ENCODE measurements around the gene RAPGEF5.

Gene RAPGEF5

DNA sequence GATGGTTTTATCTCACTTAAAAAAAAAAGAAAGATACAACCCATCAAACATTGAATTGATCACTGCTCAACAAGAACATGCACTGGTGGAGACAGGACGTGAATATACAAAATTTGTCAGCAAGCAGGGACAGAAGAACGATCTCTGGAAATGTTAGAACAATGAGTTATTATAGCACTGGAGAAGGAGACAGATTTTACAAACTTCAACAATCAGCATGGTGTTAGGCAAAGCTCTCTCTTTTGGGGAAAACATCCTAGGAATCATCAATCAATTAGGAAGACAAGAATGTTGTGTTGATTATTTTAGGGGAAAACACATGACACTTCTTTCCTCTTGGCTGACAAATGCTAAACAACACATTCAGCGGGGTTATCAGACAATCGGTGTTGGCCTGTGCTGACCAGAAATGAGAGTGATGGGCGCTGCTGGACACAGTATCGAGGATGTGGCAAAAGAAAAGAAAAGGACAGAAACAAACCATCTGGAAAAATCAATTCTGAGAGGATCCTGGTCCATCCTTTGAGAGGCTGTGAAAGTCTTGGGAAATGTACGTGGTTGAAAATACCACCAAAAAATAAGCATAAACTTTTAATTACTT is 103.9 kb downstream of the RAPGEF5 start:
- H3K9me3 ChIP-seq (ENCODE audit: severe bottlenecking): no peaks in the 10 kb centered on the region
- no peak for DNase-seq
- H3K27ac ChIP-seq: no peak overlapping the region
- H3K27me3 ChIP-seq (ENCODE audit: insufficient read depth, low read depth, severe bottlenecking): no peaks in the 10 kb centered on the region
- no peak for TF ChIP-seq CTCF (IDR thresholded peaks at IDR 0.05; ENCODE audit: low read depth, low read length)
- no peak overlapping the region for H3K4me3 ChIP-seq (ENCODE audit: low read depth, low read length)
- H3K36me3 ChIP-seq: no peaks in the 10 kb centered on the region

GRCh38 chr7:22252016-22252415 is 104.9 kb downstream of the RAPGEF5 start:
- TF ChIP-seq CTCF (IDR thresholded peaks at IDR 0.05; ENCODE audit: low read depth, low read length): no peak
- H3K27ac ChIP-seq: no peak overlapping the region
- H3K27me3 ChIP-seq (ENCODE audit: insufficient read depth, low read depth, severe bottlenecking): no peaks in the 10 kb centered on the region
- no peaks in the 10 kb centered on the region for H3K9me3 ChIP-seq (ENCODE audit: severe bottlenecking)
- no peak for DNase-seq
- no peaks in the 10 kb centered on the region for H3K36me3 ChIP-seq
- H3K4me3 ChIP-seq (ENCODE audit: low read depth, low read length): no peak overlapping the region

DNA sequence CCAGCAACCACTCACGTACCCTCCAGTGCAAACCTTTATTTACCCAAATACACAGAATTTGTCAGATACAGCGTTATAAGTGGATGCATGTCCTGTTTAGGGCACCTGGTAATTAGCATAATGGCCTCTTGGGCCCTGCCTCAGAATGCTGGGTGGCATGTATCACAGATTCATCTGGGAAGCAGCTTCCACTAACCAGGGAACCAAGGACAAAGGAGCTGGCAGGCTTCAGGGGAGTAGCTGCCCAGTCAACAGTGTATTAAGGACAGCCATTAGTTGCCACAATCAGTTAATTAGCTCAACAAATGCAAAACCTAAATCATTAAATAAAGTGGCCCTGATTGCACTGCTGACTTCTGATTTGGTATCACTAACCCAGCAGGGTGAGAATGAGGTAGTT is 105.7 kb downstream of the RAPGEF5 start:
- Histone ChIP-seq H3K36me3 (no peaks in the 10 kb centered on the region), H3K9me3 (ENCODE audit: severe bottlenecking) (no peaks in the 10 kb centered on the region), H3K27ac (no peak overlapping the region), H3K4me3 (ENCODE audit: low read depth, low read length) (no peak overlapping the region), H3K27me3 (ENCODE audit: insufficient read depth, low read depth, severe bottlenecking) (no peaks in the 10 kb centered on the region)
- DNase-seq: no peak
- no peak for TF ChIP-seq CTCF (IDR thresholded peaks at IDR 0.05; ENCODE audit: low read depth, low read length)

- no peaks in the 10 kb centered on the region for H3K9me3 ChIP-seq (ENCODE audit: severe bottlenecking)
- no peak for TF ChIP-seq CTCF (IDR thresholded peaks at IDR 0.05; ENCODE audit: low read depth, low read length)
- H3K4me3 ChIP-seq (ENCODE audit: low read depth, low read length): no peak overlapping the region
- DNase-seq: no peak
- no peak overlapping the region for H3K27ac ChIP-seq
- no peaks in the 10 kb centered on the region for H3K27me3 ChIP-seq (ENCODE audit: insufficient read depth, low read depth, severe bottlenecking)
- H3K36me3 ChIP-seq: no peaks in the 10 kb centered on the region
These were observed 106.6 kb downstream of the RAPGEF5 start for GRCh38 chr7:22250390-22250789.

GRCh38 chr7:22248111-22248809 is 108.7 kb downstream of the RAPGEF5 start:
- Histone ChIP-seq H3K36me3 (no peaks in the 10 kb centered on the region; the same call in 1 of the 2 replicates), H3K9me3 (ENCODE audit: severe bottlenecking) (no peaks in the 10 kb centered on the region), H3K27ac (no peak overlapping the region), H3K4me3 (ENCODE audit: low read depth, low read length) (no peak overlapping the region), H3K27me3 (ENCODE audit: insufficient read depth, low read depth, severe bottlenecking) (no peaks in the 10 kb centered on the region)
- no peak for TF ChIP-seq CTCF (IDR thresholded peaks at IDR 0.05; ENCODE audit: low read depth, low read length)
- DNase-seq: peak; percentile 69

Measured in WERI-Rb-1 (cell line).